Measurements from ENCODE around the gene CHST11.

Gene CHST11

GRCh38 chr12:104529130-104529874, 72.6 kb downstream of the CHST11 start:
- no peak overlapping the region for H3K4me3 ChIP-seq (ENCODE audit: low read depth, low read length)
- H3K27ac ChIP-seq (ENCODE audit: low read depth, low read length): no peak overlapping the region
- H3K9me3 ChIP-seq (ENCODE audit: control insufficient read depth, insufficient read depth, low read length): no peaks in the 10 kb centered on the region
- no peak overlapping the region for H3K9ac ChIP-seq (ENCODE audit: low read depth, low read length)
- no peaks in the 10 kb centered on the region for H3K27me3 ChIP-seq (ENCODE audit: control insufficient read depth, insufficient read depth, low read length)
- no peaks in the 10 kb centered on the region for H3K36me3 ChIP-seq (ENCODE audit: control insufficient read depth, insufficient read depth, low read length)
- H3K4me1 ChIP-seq (ENCODE audit: control insufficient read depth, insufficient read depth, low read length): peaks cover 34% of the 10 kb centered on the region

- peaks cover 10% of the 10 kb centered on the region for H3K4me1 ChIP-seq (ENCODE audit: control insufficient read depth, insufficient read depth, low read length)
- H3K4me3 ChIP-seq (ENCODE audit: low read depth, low read length): no peak overlapping the region
- H3K36me3 ChIP-seq (ENCODE audit: control insufficient read depth, insufficient read depth, low read length): no peaks in the 10 kb centered on the region
- H3K9ac ChIP-seq (ENCODE audit: low read depth, low read length): no peak overlapping the region
- no peak overlapping the region for H3K27ac ChIP-seq (ENCODE audit: low read depth, low read length)
- H3K9me3 ChIP-seq (ENCODE audit: control insufficient read depth, insufficient read depth, low read length): no peaks in the 10 kb centered on the region
- no peaks in the 10 kb centered on the region for H3K27me3 ChIP-seq (ENCODE audit: control insufficient read depth, insufficient read depth, low read length)
Observed at GRCh38 chr12:104532636-104533035, 75.9 kb downstream of the CHST11 start.

GRCh38 chr12:104533134-104533533, 76.4 kb downstream of the CHST11 start:
- Histone ChIP-seq H3K4me1 (ENCODE audit: control insufficient read depth, insufficient read depth, low read length) (peaks cover 10% of the 10 kb centered on the region), H3K36me3 (ENCODE audit: control insufficient read depth, insufficient read depth, low read length) (no peaks in the 10 kb centered on the region), H3K4me3 (ENCODE audit: low read depth, low read length) (no peak overlapping the region), H3K9me3 (ENCODE audit: control insufficient read depth, insufficient read depth, low read length) (no peaks in the 10 kb centered on the region), H3K27me3 (ENCODE audit: control insufficient read depth, insufficient read depth, low read length) (no peaks in the 10 kb centered on the region), H3K9ac (ENCODE audit: low read depth, low read length) (no peak overlapping the region), H3K27ac (ENCODE audit: low read depth, low read length) (no peak overlapping the region)

- no peaks in the 10 kb centered on the region for H3K36me3 ChIP-seq (ENCODE audit: control insufficient read depth, insufficient read depth, low read length)
- no peak overlapping the region for H3K9ac ChIP-seq (ENCODE audit: low read depth, low read length)
- no peak overlapping the region for H3K27ac ChIP-seq (ENCODE audit: low read depth, low read length)
- H3K4me1 ChIP-seq (ENCODE audit: control insufficient read depth, insufficient read depth, low read length): peaks cover 10% of the 10 kb centered on the region
- no peak overlapping the region for H3K4me3 ChIP-seq (ENCODE audit: low read depth, low read length)
- no peaks in the 10 kb centered on the region for H3K9me3 ChIP-seq (ENCODE audit: control insufficient read depth, insufficient read depth, low read length)
- no peaks in the 10 kb centered on the region for H3K27me3 ChIP-seq (ENCODE audit: control insufficient read depth, insufficient read depth, low read length)
Observed at GRCh38 chr12:104534162-104534856, 77.6 kb downstream of the CHST11 start.

- H3K9ac ChIP-seq (ENCODE audit: low read depth, low read length): no peak overlapping the region
- H3K27me3 ChIP-seq (ENCODE audit: control insufficient read depth, insufficient read depth, low read length): no peaks in the 10 kb centered on the region
- no peak overlapping the region for H3K27ac ChIP-seq (ENCODE audit: low read depth, low read length)
- no peaks in the 10 kb centered on the region for H3K9me3 ChIP-seq (ENCODE audit: control insufficient read depth, insufficient read depth, low read length)
- H3K36me3 ChIP-seq (ENCODE audit: control insufficient read depth, insufficient read depth, low read length): no peaks in the 10 kb centered on the region
- H3K4me1 ChIP-seq (ENCODE audit: control insufficient read depth, insufficient read depth, low read length): peaks cover 10% of the 10 kb centered on the region
- H3K4me3 ChIP-seq (ENCODE audit: low read depth, low read length): no peak overlapping the region
Observed at GRCh38 chr12:104534857-104535248, 78.1 kb downstream of the CHST11 start.

- H3K27ac ChIP-seq (ENCODE audit: low read depth, low read length): no peak overlapping the region
- no peak overlapping the region for H3K4me3 ChIP-seq (ENCODE audit: low read depth, low read length)
- H3K27me3 ChIP-seq (ENCODE audit: control insufficient read depth, insufficient read depth, low read length): no peaks in the 10 kb centered on the region
- H3K4me1 ChIP-seq (ENCODE audit: control insufficient read depth, insufficient read depth, low read length): peaks cover 12% of the 10 kb centered on the region
- no peaks in the 10 kb centered on the region for H3K9me3 ChIP-seq (ENCODE audit: control insufficient read depth, insufficient read depth, low read length)
- no peaks in the 10 kb centered on the region for H3K36me3 ChIP-seq (ENCODE audit: control insufficient read depth, insufficient read depth, low read length)
- no peak overlapping the region for H3K9ac ChIP-seq (ENCODE audit: low read depth, low read length)
Observed at GRCh38 chr12:104535369-104535768, 78.6 kb downstream of the CHST11 start.

- Histone ChIP-seq H3K27me3 (ENCODE audit: control insufficient read depth, insufficient read depth, low read length) (no peaks in the 10 kb centered on the region), H3K9ac (ENCODE audit: low read depth, low read length) (no peak overlapping the region), H3K9me3 (ENCODE audit: control insufficient read depth, insufficient read depth, low read length) (no peaks in the 10 kb centered on the region), H3K4me3 (ENCODE audit: low read depth, low read length) (no peak overlapping the region), H3K27ac (ENCODE audit: low read depth, low read length) (no peak overlapping the region), H3K36me3 (ENCODE audit: control insufficient read depth, insufficient read depth, low read length) (no peaks in the 10 kb centered on the region), H3K4me1 (ENCODE audit: control insufficient read depth, insufficient read depth, low read length) (peaks cover 26% of the 10 kb centered on the region)
Observed at GRCh38 chr12:104536841-104537240, 80.1 kb downstream of the CHST11 start.

- no peaks in the 10 kb centered on the region for H3K9me3 ChIP-seq (ENCODE audit: control insufficient read depth, insufficient read depth, low read length)
- peaks cover 27% of the 10 kb centered on the region for H3K4me1 ChIP-seq (ENCODE audit: control insufficient read depth, insufficient read depth, low read length)
- no peak overlapping the region for H3K27ac ChIP-seq (ENCODE audit: low read depth, low read length)
- no peaks in the 10 kb centered on the region for H3K36me3 ChIP-seq (ENCODE audit: control insufficient read depth, insufficient read depth, low read length)
- H3K4me3 ChIP-seq (ENCODE audit: low read depth, low read length): no peak overlapping the region
- no peaks in the 10 kb centered on the region for H3K27me3 ChIP-seq (ENCODE audit: control insufficient read depth, insufficient read depth, low read length)
- no peak overlapping the region for H3K9ac ChIP-seq (ENCODE audit: low read depth, low read length)
Observed at GRCh38 chr12:104538056-104538455, 81.3 kb downstream of the CHST11 start.

- H3K4me1 ChIP-seq (ENCODE audit: control insufficient read depth, insufficient read depth, low read length): peaks cover 27% of the 10 kb centered on the region
- H3K27me3 ChIP-seq (ENCODE audit: control insufficient read depth, insufficient read depth, low read length): no peaks in the 10 kb centered on the region
- H3K36me3 ChIP-seq (ENCODE audit: control insufficient read depth, insufficient read depth, low read length): no peaks in the 10 kb centered on the region
Observed at GRCh38 chr12:104538891-104539462, 82.2 kb downstream of the CHST11 start.

GRCh38 chr12:104544836-104545235, 88.1 kb downstream of the CHST11 start:
- Histone ChIP-seq H3K4me3 (ENCODE audit: low read depth, low read length) (no peak overlapping the region), H3K9ac (ENCODE audit: low read depth, low read length) (no peak overlapping the region), H3K27ac (ENCODE audit: low read depth, low read length) (no peak overlapping the region), H3K36me3 (ENCODE audit: control insufficient read depth, insufficient read depth, low read length) (no peaks in the 10 kb centered on the region), H3K27me3 (ENCODE audit: control insufficient read depth, insufficient read depth, low read length) (no peaks in the 10 kb centered on the region), H3K4me1 (ENCODE audit: control insufficient read depth, insufficient read depth, low read length) (peaks cover 23% of the 10 kb centered on the region), H3K9me3 (ENCODE audit: control insufficient read depth, insufficient read depth, low read length) (no peaks in the 10 kb centered on the region)

More at GRCh38 chr12:104538891-104539462, 82.2 kb downstream of the CHST11 start:
- Histone ChIP-seq H3K4me3 (ENCODE audit: low read depth, low read length) (no peak overlapping the region), H3K27ac (ENCODE audit: low read depth, low read length) (no peak overlapping the region), H3K9me3 (ENCODE audit: control insufficient read depth, insufficient read depth, low read length) (no peaks in the 10 kb centered on the region), H3K9ac (ENCODE audit: low read depth, low read length) (no peak overlapping the region)

GRCh38 chr12:104546575-104546974, 89.8 kb downstream of the CHST11 start:
- no peak overlapping the region for H3K4me3 ChIP-seq (ENCODE audit: low read depth, low read length)
- H3K36me3 ChIP-seq (ENCODE audit: control insufficient read depth, insufficient read depth, low read length): no peaks in the 10 kb centered on the region
- H3K27ac ChIP-seq (ENCODE audit: low read depth, low read length): no peak overlapping the region
- H3K9me3 ChIP-seq (ENCODE audit: control insufficient read depth, insufficient read depth, low read length): no peaks in the 10 kb centered on the region
- peaks cover 10% of the 10 kb centered on the region; the same call in 1 of the 2 replicates for H3K4me1 ChIP-seq (ENCODE audit: control insufficient read depth, insufficient read depth, low read length)
- no peak overlapping the region for H3K9ac ChIP-seq (ENCODE audit: low read depth, low read length)
- H3K27me3 ChIP-seq (ENCODE audit: control insufficient read depth, insufficient read depth, low read length): no peaks in the 10 kb centered on the region

All from HUES48 (cell line).